ENCODE data around the gene LRRTM4.

DNA sequence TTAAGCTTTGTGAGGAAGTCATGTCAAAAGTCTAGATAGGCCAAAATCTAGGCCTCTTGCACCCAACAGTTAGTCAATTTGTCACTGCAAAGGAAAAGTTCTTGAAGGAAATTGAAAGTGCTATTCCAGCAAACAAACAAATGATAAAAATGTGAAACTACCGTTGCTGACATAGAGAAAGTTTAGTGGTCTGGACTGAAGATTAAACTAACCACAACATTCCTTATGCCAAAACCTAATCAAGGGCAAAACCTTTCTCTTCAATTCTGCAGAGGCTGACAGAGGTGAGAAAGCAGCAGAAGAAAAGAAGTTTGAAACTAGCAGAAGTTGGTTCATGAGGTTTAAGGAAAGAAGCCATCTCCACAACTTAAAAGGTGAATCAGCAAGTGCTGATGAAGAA lies 44.0 kb upstream of the LRRTM4 start:
- TF ChIP-seq, protein P1, sequence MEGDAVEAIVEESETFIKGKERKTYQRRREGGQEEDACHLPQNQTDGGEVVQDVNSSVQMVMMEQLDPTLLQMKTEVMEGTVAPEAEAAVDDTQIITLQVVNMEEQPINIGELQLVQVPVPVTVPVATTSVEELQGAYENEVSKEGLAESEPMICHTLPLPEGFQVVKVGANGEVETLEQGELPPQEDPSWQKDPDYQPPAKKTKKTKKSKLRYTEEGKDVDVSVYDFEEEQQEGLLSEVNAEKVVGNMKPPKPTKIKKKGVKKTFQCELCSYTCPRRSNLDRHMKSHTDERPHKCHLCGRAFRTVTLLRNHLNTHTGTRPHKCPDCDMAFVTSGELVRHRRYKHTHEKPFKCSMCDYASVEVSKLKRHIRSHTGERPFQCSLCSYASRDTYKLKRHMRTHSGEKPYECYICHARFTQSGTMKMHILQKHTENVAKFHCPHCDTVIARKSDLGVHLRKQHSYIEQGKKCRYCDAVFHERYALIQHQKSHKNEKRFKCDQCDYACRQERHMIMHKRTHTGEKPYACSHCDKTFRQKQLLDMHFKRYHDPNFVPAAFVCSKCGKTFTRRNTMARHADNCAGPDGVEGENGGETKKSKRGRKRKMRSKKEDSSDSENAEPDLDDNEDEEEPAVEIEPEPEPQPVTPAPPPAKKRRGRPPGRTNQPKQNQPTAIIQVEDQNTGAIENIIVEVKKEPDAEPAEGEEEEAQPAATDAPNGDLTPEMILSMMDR (IDR thresholded peaks at IDR 0.05), result no peak
- TF ChIP-seq POLR2A (IDR thresholded peaks at IDR 0.05), result no peak

All from thyroid gland (tissue), 4 donors.